GM19455 (cell line): ENCODE measurements around the gene KDM3A.

ENCODE experiments used
- ATAC-seq: cut with Tn5 transposase; IDR thresholded peaks from one replicate; pipeline ENCODE4 v1.9.1; 2021; ENCODE audit not compliant: unreplicated experiment

Gene KDM3A

GRCh38 chr2:86440631-86441391, at the start of gene KDM3A:
KDM3A (plus strand) TSS chr2:86441371; CDS start chr2:86442048, 677 bp downstream.
- peak; percentile 79 for ATAC-seq

GRCh38 chr2:86392873-86393518, 48.2 kb upstream of the KDM3A start:
- no peak for ATAC-seq

GRCh38 chr2:86393521-86394491, 47.4 kb upstream of the KDM3A start:
- no peak for ATAC-seq

DNA sequence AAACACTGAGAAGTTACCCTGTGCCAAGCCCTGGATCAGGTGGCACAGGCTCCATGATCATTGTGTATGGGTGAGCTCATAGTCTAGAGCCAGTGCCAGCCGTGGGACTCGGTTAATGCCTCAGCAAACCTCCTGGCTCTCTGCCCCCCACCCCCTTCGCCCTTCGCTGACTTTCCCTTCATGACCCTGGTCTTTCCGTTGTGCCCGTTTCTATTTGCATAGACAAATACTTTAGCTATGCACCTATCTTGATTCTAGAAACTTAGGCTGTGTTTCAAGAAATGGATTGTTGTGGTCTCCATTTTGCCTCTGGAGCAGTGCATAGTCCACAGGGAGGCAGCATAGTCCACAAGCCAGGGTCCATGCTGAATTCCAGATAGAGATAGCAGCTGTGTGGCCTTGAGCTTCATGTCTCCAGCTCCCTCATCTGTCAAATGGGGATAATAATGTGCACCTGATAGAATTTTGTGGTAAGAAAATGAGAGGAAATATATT, 44.8 kb upstream of the KDM3A start:
- ATAC-seq, result no peak

DNA sequence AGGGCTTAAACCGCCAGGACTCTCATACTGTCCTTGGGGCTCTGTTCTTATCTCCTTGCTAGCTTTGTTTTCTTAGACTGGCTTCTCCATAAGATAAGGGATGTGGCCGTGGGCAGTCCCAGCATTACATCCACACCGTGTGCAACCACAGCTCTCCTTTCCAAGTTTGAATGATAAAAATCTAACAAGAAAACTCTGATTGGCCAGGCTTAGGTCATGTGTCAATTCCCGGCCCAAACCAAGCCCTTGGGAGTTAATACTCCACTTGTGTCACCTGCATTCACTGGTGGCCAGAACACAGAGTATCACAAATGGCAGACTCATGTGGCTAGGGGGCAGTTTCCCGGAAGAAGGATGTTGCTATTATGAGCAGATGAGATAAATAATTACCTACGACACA, 43.2 kb upstream of the KDM3A start:
- no peak for ATAC-seq

DNA sequence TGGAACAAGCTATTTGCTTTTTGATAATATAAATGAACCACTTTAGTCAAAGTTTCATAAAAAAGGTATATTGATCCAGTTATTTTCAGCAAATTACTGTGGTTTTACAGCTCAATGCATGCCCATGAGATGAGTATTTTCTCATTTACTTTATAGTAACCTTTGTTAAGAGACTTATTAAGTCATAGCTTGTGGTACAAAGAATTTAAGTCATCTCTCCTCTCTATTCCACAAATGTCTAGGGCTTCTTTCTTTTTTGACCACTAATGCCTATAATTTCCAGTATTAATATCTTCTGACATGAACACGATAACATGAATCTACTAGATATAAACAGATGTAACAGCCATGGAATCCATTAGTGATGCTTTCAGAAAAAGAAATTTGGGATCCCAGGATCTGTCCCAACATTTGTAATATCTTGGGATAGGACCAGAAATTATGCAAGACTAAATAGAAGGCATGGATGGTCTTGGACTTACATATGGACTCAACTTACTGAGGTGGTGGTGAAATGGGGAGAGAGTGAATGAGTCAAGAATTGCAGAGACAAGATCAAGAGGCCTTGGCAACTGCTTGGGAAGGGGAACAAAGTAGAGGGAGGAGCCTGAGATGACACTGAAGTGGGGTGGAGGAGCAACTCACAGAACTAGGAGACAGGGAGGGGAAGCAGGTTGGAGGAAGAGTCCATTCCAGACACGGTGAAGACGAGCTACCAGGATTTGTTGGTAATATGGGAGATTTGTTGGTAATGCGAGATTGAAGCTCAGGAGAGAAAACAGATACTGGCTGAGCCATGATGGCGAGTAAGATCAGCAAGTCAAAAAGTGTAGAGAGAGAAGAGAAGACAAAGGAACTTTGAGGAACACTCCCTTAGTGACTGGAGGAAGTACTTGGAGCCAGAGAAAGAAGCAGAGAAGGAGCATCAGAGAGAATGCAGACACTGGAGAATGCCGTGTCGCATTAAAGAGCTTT, 42.4 kb upstream of the KDM3A start:
- no peak for ATAC-seq

- ATAC-seq, result no peak
Observed at GRCh38 chr2:86400321-86400720, 40.9 kb upstream of the KDM3A start.

GRCh38 chr2:86410581-86410980, 30.6 kb upstream of the KDM3A start:
- no peak for ATAC-seq

- ATAC-seq, result no peak
Observed at GRCh38 chr2:86411396-86411795, 29.8 kb upstream of the KDM3A start.

GRCh38 chr2:86412007-86412406, 29.2 kb upstream of the KDM3A start:
- ATAC-seq, result no peak

DNA sequence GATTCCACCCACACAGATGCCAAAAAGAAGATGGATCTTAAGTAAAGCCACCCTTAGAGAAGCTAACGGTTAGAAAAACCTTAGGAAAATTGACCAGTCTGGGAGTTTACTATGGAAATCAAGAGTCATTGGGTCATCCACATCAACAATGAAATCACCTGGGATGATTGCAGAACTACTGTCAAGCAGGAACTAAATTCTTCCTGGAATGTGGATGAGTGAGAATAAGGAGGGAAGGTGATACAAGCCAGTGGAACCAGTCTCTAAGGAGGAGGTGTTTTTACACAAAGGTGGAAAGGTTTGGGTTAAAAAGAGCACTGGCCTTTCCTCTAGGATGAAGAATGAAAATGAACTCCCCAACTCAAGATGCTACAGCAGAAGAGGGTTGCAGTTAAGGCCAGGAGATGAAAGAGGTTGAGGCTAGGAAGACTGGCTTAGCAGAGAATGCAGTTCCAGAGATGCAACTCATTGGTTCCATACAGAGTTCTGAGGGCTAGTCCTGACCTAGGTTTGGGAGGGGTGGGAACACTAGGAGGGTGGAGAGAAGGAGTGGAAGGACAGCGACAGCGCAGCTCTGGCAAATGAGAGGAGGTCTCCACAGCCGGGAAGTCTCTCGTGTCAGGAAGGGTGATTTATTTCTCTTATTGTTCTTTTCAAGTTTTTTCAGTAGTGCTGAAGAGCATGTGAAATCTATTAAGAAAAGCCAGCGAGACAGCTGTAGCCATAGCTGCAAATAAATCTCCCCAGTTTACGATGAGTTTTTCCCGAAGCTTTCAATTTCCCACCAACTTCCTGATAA, 27.7 kb upstream of the KDM3A start:
- no peak for ATAC-seq

GRCh38 chr2:86414996-86415395, 26.2 kb upstream of the KDM3A start:
- ATAC-seq, result no peak

GRCh38 chr2:86416146-86416545, 25.0 kb upstream of the KDM3A start:
- ATAC-seq, result no peak

- ATAC-seq, result no peak
Observed at GRCh38 chr2:86417961-86418360, 23.2 kb upstream of the KDM3A start.

GRCh38 chr2:86420913-86421312, 20.3 kb upstream of the KDM3A start:
- ATAC-seq, result no peak

DNA sequence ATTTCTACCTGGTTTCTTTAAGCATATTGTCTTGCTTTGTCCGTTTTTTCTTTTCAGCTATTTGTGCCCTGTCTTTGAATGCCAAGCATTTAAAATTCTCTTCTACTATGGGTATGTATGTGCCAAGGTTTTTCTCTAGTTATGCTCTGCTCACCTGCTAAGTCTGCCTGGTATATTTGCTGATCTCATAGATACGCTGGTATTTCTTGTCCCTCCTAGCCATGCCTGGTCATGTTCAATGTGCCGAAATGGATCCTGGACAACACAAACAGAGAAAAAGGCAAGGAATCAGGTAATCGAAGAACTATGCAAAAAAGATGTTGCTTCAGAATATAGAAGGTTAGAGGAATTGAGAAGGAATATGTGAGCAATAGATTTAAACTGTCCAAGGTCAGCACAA, 14.9 kb upstream of the KDM3A start:
- ATAC-seq, result no peak

DNA sequence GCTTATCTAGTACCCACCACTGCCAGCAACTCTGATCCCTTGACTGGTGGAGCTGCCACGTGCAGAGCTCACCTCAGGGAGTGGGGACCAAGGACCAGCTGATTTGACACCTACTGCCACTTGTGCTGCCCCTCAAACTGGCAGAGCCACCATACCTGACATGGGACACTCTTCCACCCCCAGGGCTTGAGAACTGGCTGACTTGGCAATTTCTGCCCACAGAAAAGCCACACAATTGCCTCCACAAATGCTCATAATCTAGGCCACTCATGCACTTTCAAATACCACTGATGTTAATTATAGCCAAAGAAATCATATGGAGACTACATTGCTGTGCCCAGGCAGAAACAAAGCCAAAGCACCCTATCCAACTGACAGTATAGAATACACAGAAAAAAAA, 11.8 kb upstream of the KDM3A start:
- no peak for ATAC-seq

DNA sequence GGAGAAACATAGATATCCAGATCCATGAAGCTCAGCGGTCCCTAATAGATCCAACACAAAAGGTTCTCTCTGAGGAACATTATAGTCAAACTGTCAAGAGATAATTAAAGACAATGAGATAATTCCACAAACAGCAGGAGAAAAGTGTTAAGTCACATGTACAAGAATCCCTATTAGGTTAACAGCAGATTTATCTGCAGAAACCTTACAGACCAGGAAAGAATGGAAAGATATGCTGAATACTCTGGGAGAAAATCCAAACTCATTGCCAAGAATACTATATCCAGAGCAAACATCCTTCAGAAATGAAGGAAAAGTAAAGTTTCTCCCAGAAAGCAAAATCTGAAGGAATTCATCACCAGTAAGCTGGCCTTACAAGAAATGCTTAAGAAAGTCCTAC, 10.8 kb upstream of the KDM3A start:
- no peak for ATAC-seq

- no peak for ATAC-seq
Observed at GRCh38 chr2:86433137-86433536, 8.0 kb upstream of the KDM3A start.
